Loucy (cell line): Measurements from ENCODE around the gene NLRP9.

ENCODE experiments used
- H2AFZ ChIP-seq: fragments of 200-600 bp; sonication (generic); 2 replicates; pipeline ENCODE4 v1.6.0; 2016; ENCODE audit warnings: antibody characterized with exemption, mild to moderate bottlenecking, low read length, moderate library complexity
- H3F3A ChIP-seq: fragments of 200-600 bp; 2 replicates; pipeline ENCODE4 v1.6.0; 2016; ENCODE audit warnings: antibody characterized with exemption, low read depth, mild to moderate bottlenecking
- H3K27me3 ChIP-seq: fragments of 200-600 bp; sonication (generic); 2 replicates; pipeline ENCODE4 v1.6.1; 2014; ENCODE audit warnings: low read length, mild to moderate bottlenecking; ENCODE audit not compliant: insufficient read depth, poor library complexity, severe bottlenecking
- H3K36me3 ChIP-seq: fragments of 200-600 bp; sonication (generic); 2 replicates; pipeline ENCODE4 v1.6.1; 2016; ENCODE audit warnings: low read length; ENCODE audit not compliant: insufficient read depth
- H3K4me1 ChIP-seq: fragments of 200-600 bp; sonication (generic); 2 replicates; pipeline ENCODE4 v1.5.1; 2014; ENCODE audit warnings: low read length, mild to moderate bottlenecking; ENCODE audit not compliant: insufficient read depth, poor library complexity, severe bottlenecking
- H3K4me2 ChIP-seq: fragments of 200-600 bp; sonication (generic); 2 replicates; pipeline ENCODE4 v1.6.0; 2014; ENCODE audit warnings: antibody characterized with exemption, low read length, low read depth, mild to moderate bottlenecking; ENCODE audit not compliant: poor library complexity, severe bottlenecking
- H3K4me3 ChIP-seq: fragments of 200-600 bp; sonication (generic); 2 replicates; pipeline ENCODE4 v1.5.1; 2014; ENCODE audit warnings: low read length, mild to moderate bottlenecking, mixed read lengths; ENCODE audit not compliant: poor library complexity, severe bottlenecking
- H3K79me2 ChIP-seq: fragments of 200-600 bp; sonication (generic); 2 replicates; pipeline ENCODE4 v1.6.1; 2014; ENCODE audit warnings: low read length; ENCODE audit not compliant: insufficient read depth
- H3K9ac ChIP-seq: fragments of 200-600 bp; sonication (generic); 2 replicates; pipeline ENCODE4 v1.6.0; 2014; ENCODE audit warnings: mild to moderate bottlenecking, low read depth, low read length, moderate library complexity; ENCODE audit not compliant: poor library complexity, severe bottlenecking
- H3K9me2 ChIP-seq: fragments of 200-600 bp; sonication (generic); replicated peaks from 2 replicates; pipeline ENCODE4 v1.6.1; 2016; ENCODE audit warnings: low read depth, low read length, mixed read lengths
- H3K9me3 ChIP-seq: fragments of 200-600 bp; sonication (generic); 2 replicates; pipeline ENCODE4 v1.6.1; 2014; ENCODE audit warnings: mild to moderate bottlenecking, antibody characterized with exemption, low read length, low read depth; ENCODE audit not compliant: insufficient read depth
- H4K20me1 ChIP-seq: fragments of 200-600 bp; sonication (generic); 2 replicates; pipeline ENCODE4 v1.6.0; 2014; ENCODE audit warnings: antibody characterized with exemption, low read length, mild to moderate bottlenecking; ENCODE audit not compliant: insufficient read depth, poor library complexity, severe bottlenecking
- CTCF ChIP-seq: fragments of 200-600 bp; sonication (generic); conservative IDR thresholded peaks from 2 replicates; pipeline ENCODE4 v1.5.1; 2014; ENCODE audit warnings: mild to moderate bottlenecking, antibody characterized with exemption, low read length
- EZH2phosphoT487 ChIP-seq: fragments of 200-600 bp; IDR thresholded peaks from 2 replicates; pipeline ENCODE4 v1.6.1; 2018; ENCODE audit warnings: antibody characterized with exemption, mild to moderate bottlenecking, moderate library complexity, borderline replicate concordance

NLRP9 gene

DNA sequence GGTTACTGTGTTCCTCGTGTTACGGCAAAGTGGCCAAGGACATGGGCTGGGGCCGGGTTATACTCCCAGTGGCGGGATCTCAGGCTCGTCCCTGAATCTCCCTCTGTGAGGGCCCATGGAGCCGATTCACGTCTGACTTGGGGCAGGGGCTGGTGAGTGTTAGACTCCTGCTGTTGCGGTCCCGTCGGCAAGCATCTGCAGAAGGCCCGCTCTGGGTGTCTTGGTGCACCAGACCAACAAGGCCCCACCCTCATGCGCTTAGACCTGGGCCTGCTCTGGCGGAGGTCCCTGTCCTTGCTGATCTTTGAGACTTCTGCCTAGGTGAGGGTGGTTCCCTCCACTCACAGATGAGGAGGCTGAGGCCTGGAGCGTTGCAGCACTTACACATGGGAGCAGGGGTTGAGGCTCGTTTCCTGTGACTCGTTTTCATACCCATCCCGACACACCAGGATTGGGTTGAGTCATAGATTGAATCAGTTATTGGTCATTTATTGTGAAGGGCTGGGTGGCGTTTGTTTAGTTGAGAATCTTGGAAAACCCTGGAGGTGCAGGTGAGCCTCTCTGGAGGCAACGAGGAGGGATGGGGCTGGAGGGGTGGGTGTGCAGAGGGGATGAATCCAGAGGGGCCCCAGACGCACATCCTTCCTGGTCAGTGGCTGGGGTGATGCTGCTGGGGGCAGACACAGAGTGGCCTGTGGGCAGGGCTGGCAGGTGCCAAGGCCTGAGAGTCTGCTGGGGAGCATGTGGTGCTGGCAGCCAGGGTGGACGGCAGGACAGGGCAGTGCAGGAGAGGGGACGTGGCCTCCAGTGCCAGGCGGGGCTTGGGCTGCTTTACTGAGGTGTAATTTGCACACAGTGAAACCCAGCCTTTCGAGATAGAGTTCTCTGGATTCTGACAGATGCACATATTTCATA, 58.6 kb downstream of the NLRP9 start:
- H3K36me3 ChIP-seq = peaks cover 78% of the 10 kb centered on the region; the same call in 1 of the 2 replicates
- TF ChIP-seq CTCF (no peak), EZH2phosphoT487 (no peak)
- H3K4me2 ChIP-seq = no peak overlapping the region
- no peak overlapping the region for H3K9ac ChIP-seq
- H2AFZ ChIP-seq = no peak overlapping the region
- H4K20me1 ChIP-seq = peaks cover 38% of the 10 kb centered on the region
- H3K9me3 ChIP-seq = no peaks in the 10 kb centered on the region
- H3K27me3 ChIP-seq = no peaks in the 10 kb centered on the region
- peaks cover 1% of the 10 kb centered on the region; the same call in 1 of the 2 replicates for H3F3A ChIP-seq
- no peaks in the 10 kb centered on the region for H3K9me2 ChIP-seq
- peaks cover 4% of the 10 kb centered on the region for H3K4me1 ChIP-seq
- peaks cover 40% of the 10 kb centered on the region; the same call in 1 of the 2 replicates for H3K79me2 ChIP-seq
- no peak overlapping the region for H3K4me3 ChIP-seq

GRCh38 chr19:55678121-55678671, 60.0 kb downstream of the NLRP9 start:
- Histone ChIP-seq H3K9ac (no peak overlapping the region), H4K20me1 (peaks cover 48% of the 10 kb centered on the region), H3K27me3 (no peaks in the 10 kb centered on the region), H3K4me2 (no peak overlapping the region), H3K4me3 (no peak overlapping the region), H3K4me1 (peaks cover 4% of the 10 kb centered on the region), H3K36me3 (peaks cover 76% of the 10 kb centered on the region), H2AFZ (no peak overlapping the region), H3K9me2 (no peaks in the 10 kb centered on the region), H3F3A (peaks cover 5% of the 10 kb centered on the region; the same call in 1 of the 2 replicates), H3K9me3 (no peaks in the 10 kb centered on the region), H3K79me2 (peaks cover 50% of the 10 kb centered on the region; the same call in 1 of the 2 replicates)
- no peak for TF ChIP-seq CTCF
- TF ChIP-seq EZH2phosphoT487 = no peak

- Histone ChIP-seq H3K4me1 (peaks cover 4% of the 10 kb centered on the region), H3K9me3 (no peaks in the 10 kb centered on the region), H3K4me3 (no peak overlapping the region), H3K36me3 (peaks cover 81% of the 10 kb centered on the region), H2AFZ (no peak overlapping the region), H3K9me2 (no peaks in the 10 kb centered on the region), H3K79me2 (peaks cover 56% of the 10 kb centered on the region), H3K4me2 (no peak overlapping the region), H3K9ac (no peak overlapping the region), H3F3A (peaks cover 5% of the 10 kb centered on the region; the same call in 1 of the 2 replicates), H4K20me1 (peaks cover 54% of the 10 kb centered on the region), H3K27me3 (no peaks in the 10 kb centered on the region)
- no peak for TF ChIP-seq CTCF
Measured at GRCh38 chr19:55677572-55678028, 60.6 kb downstream of the NLRP9 start.
